ENCODE results near the gene CRYGS.

Gene CRYGS

GRCh38 chr3:186523022-186523421 is 21.2 kb downstream of the CRYGS start:
- no peak for TF ChIP-seq CTCF (IDR thresholded peaks at IDR 0.05; ENCODE audit: low read depth, low read length)
- Histone ChIP-seq H3K27me3 (no peaks in the 10 kb centered on the region), H3K4me3 (ENCODE audit: low read depth, low read length) (no peak overlapping the region), H3K4me1 (no peaks in the 10 kb centered on the region), H3K36me3 (no peaks in the 10 kb centered on the region), H3K9me3 (no peaks in the 10 kb centered on the region)
- no peak for DNase-seq

GRCh38 chr3:186520957-186521842 is 23.0 kb downstream of the CRYGS start:
- no peak for TF ChIP-seq CTCF (IDR thresholded peaks at IDR 0.05; ENCODE audit: low read depth, low read length)
- no peaks in the 10 kb centered on the region for H3K9me3 ChIP-seq
- no peaks in the 10 kb centered on the region for H3K27me3 ChIP-seq
- no peaks in the 10 kb centered on the region for H3K36me3 ChIP-seq
- no peak for DNase-seq
- no peak overlapping the region for H3K4me3 ChIP-seq (ENCODE audit: low read depth, low read length)
- H3K4me1 ChIP-seq, result no peaks in the 10 kb centered on the region

GRCh38 chr3:186520431-186520830 is 23.7 kb downstream of the CRYGS start:
- no peaks in the 10 kb centered on the region for H3K27me3 ChIP-seq
- no peak for DNase-seq
- H3K36me3 ChIP-seq, result no peaks in the 10 kb centered on the region
- H3K4me1 ChIP-seq, result no peaks in the 10 kb centered on the region
- no peak for TF ChIP-seq CTCF (IDR thresholded peaks at IDR 0.05; ENCODE audit: low read depth, low read length)
- H3K9me3 ChIP-seq, result no peaks in the 10 kb centered on the region
- no peak overlapping the region for H3K4me3 ChIP-seq (ENCODE audit: low read depth, low read length)

- Histone ChIP-seq H3K27me3 (no peaks in the 10 kb centered on the region), H3K36me3 (no peaks in the 10 kb centered on the region), H3K4me1 (peaks cover 1% of the 10 kb centered on the region; the same call in 1 of the 2 replicates), H3K4me3 (ENCODE audit: low read depth, low read length) (no peak overlapping the region), H3K9me3 (no peaks in the 10 kb centered on the region)
- DNase-seq, result no peak
- TF ChIP-seq CTCF (IDR thresholded peaks at IDR 0.05; ENCODE audit: low read depth, low read length), result no peak
Observed at GRCh38 chr3:186519021-186519658, 25.0 kb downstream of the CRYGS start.

GRCh38 chr3:186517218-186517617 is 27.0 kb downstream of the CRYGS start:
- TF ChIP-seq CTCF (IDR thresholded peaks at IDR 0.05; ENCODE audit: low read depth, low read length), result no peak
- H3K9me3 ChIP-seq, result no peaks in the 10 kb centered on the region
- no peaks in the 10 kb centered on the region for H3K36me3 ChIP-seq
- no peak overlapping the region for H3K4me3 ChIP-seq (ENCODE audit: low read depth, low read length)
- no peaks in the 10 kb centered on the region for H3K27me3 ChIP-seq
- peaks cover 21% of the 10 kb centered on the region for H3K4me1 ChIP-seq
- DNase-seq, result no peak

GRCh38 chr3:186516646-186517045 is 27.5 kb downstream of the CRYGS start:
- H3K36me3 ChIP-seq, result no peaks in the 10 kb centered on the region
- no peak overlapping the region for H3K4me3 ChIP-seq (ENCODE audit: low read depth, low read length)
- peaks cover 26% of the 10 kb centered on the region for H3K4me1 ChIP-seq
- no peak for DNase-seq
- H3K27me3 ChIP-seq, result no peaks in the 10 kb centered on the region
- no peak for TF ChIP-seq CTCF (IDR thresholded peaks at IDR 0.05; ENCODE audit: low read depth, low read length)
- no peaks in the 10 kb centered on the region for H3K9me3 ChIP-seq

Measured in BE2C (cell line).